ENCODE results near the gene CCNG2. TPM values are rescaled to one million over a fixed set of nuclear protein-coding genes. Genes with fewer than 3 reads are reported as not detected.

Gene CCNG2
- 10 to 100 TPM; 21.3 to 67.0 (median 28.7) TPM for total RNA-seq

GRCh38 chr4:77156912-77157858 lies at the start of gene CCNG2:
Gene CCNG2 (plus strand): TSS chr4:77157207. CDS start chr4:77158533, 1,326 bp downstream.
- DNase-seq: peak; percentile 87 to 91
- TF ChIP-seq POLR2A (IDR thresholded peaks at IDR 0.05): peak; percentile 70 to 86
- no peak for TF ChIP-seq CTCF (IDR thresholded peaks at IDR 0.05)
- peaks cover 0 to 5% of the 10 kb centered on the region in 2 donors for H3K4me1 ChIP-seq
- peak within 1 kb of the TSS; percentile 91 to 94 for H3K27ac ChIP-seq
- no peaks in the 10 kb centered on the region for H3K9me3 ChIP-seq
- intact Hi-C loops (cut with DNase I; ENCODE audit: low total_unique reads): loop anchor here (2.0 kb wide), 1 partner anchor 80 kb away; no protein-coding TSS in a partner anchor
- no peaks in the 10 kb centered on the region for H3K36me3 ChIP-seq
- no peaks in the 10 kb centered on the region for H3K27me3 ChIP-seq
- peak within 1 kb of the TSS; percentile 78 to 91 for H3K4me3 ChIP-seq

- no peak overlapping the region for H3K4me3 ChIP-seq
- H3K36me3 ChIP-seq: no peaks in the 10 kb centered on the region
- TF ChIP-seq CTCF (IDR thresholded peaks at IDR 0.05) (no peak), POLR2A (IDR thresholded peaks at IDR 0.05) (no peak)
- H3K27ac ChIP-seq: no peak overlapping the region
- no peaks in the 10 kb centered on the region for H3K4me1 ChIP-seq
- DNase-seq: no peak
- no peaks in the 10 kb centered on the region for H3K27me3 ChIP-seq
- intact Hi-C loops (cut with DNase I; ENCODE audit: low total_unique reads): no loop called here
- no peaks in the 10 kb centered on the region for H3K9me3 ChIP-seq
Observed at GRCh38 chr4:77110730-77111129, 46.3 kb upstream of the CCNG2 start.

- Histone ChIP-seq H3K4me1 (no peaks in the 10 kb centered on the region), H3K4me3 (no peak overlapping the region), H3K9me3 (no peaks in the 10 kb centered on the region), H3K36me3 (no peaks in the 10 kb centered on the region), H3K27ac (no peak overlapping the region), H3K27me3 (no peaks in the 10 kb centered on the region)
- TF ChIP-seq POLR2A (IDR thresholded peaks at IDR 0.05) (no peak), CTCF (IDR thresholded peaks at IDR 0.05) (no peak)
- no peak for DNase-seq
- intact Hi-C loops (cut with DNase I; ENCODE audit: low total_unique reads): no loop called here
Observed at GRCh38 chr4:77113069-77113468, 43.9 kb upstream of the CCNG2 start.

- TF ChIP-seq CTCF (IDR thresholded peaks at IDR 0.05) (no peak), POLR2A (IDR thresholded peaks at IDR 0.05) (no peak)
- no peaks in the 10 kb centered on the region for H3K4me1 ChIP-seq
- intact Hi-C loops (cut with DNase I; ENCODE audit: low total_unique reads): no loop called here
Observed at GRCh38 chr4:77117721-77118120, 39.3 kb upstream of the CCNG2 start.

GRCh38 chr4:77120886-77121508 lies 36.0 kb upstream of the CCNG2 start:
- Histone ChIP-seq H3K27me3 (no peaks in the 10 kb centered on the region), H3K4me1 (no peaks in the 10 kb centered on the region), H3K36me3 (no peaks in the 10 kb centered on the region), H3K9me3 (no peaks in the 10 kb centered on the region), H3K27ac (no peak overlapping the region), H3K4me3 (no peak overlapping the region)
- intact Hi-C loops (cut with DNase I; ENCODE audit: low total_unique reads): no loop called here
- TF ChIP-seq CTCF (IDR thresholded peaks at IDR 0.05) (no peak), POLR2A (IDR thresholded peaks at IDR 0.05) (no peak)
- no peak for DNase-seq

More at GRCh38 chr4:77117721-77118120, 39.3 kb upstream of the CCNG2 start:
- Histone ChIP-seq H3K9me3 (no peaks in the 10 kb centered on the region), H3K27ac (no peak overlapping the region), H3K27me3 (no peaks in the 10 kb centered on the region), H3K4me3 (no peak overlapping the region), H3K36me3 (no peaks in the 10 kb centered on the region)
- no peak for DNase-seq

All from uterus (tissue), 4 donors.